ENCODE data around the gene PRKACG. TPM values are rescaled to one million over a fixed set of nuclear protein-coding genes. Genes with fewer than 3 reads are reported as not detected.
"Not testable (repeated sequence)": the region's sequence is repeated elsewhere in the genome, so short reads cannot be mapped to it uniquely, and the experiment has no call there.

The PRKACG gene
- not detected for total RNA-seq

- DNase-seq, result no peak
These were observed at the start of gene PRKACG for GRCh38 chr9:69014013-69014412. Gene PRKACG (minus strand): TSS chr9:69014113. CDS start chr9:69014092, 21 bp downstream.

- no peak for DNase-seq
These were observed 48.3 kb upstream of the PRKACG start for GRCh38 chr9:69062195-69062594.

- DNase-seq, result no peak
These were observed 46.9 kb upstream of the PRKACG start for GRCh38 chr9:69060766-69061165.

GRCh38 chr9:69058101-69058500 is 44.2 kb upstream of the PRKACG start:
- DNase-seq, result no peak

GRCh38 chr9:69056191-69056815 is 42.4 kb upstream of the PRKACG start:
- no peak for DNase-seq

- no peak for DNase-seq
These were observed 41.1 kb upstream of the PRKACG start for GRCh38 chr9:69054989-69055388.

GRCh38 chr9:69050936-69051335 is 37.0 kb upstream of the PRKACG start:
- not testable (repeated sequence) for DNase-seq

- no peak for DNase-seq
These were observed 35.2 kb upstream of the PRKACG start for GRCh38 chr9:69049094-69049493.

- no peak for DNase-seq
These were observed 33.5 kb upstream of the PRKACG start for GRCh38 chr9:69047371-69047770.

GRCh38 chr9:69046723-69047122 is 32.8 kb upstream of the PRKACG start:
- DNase-seq, result no peak

- DNase-seq, result no peak
These were observed 31.9 kb upstream of the PRKACG start for GRCh38 chr9:69045821-69046220.

GRCh38 chr9:69044240-69045219 is 30.6 kb upstream of the PRKACG start:
- DNase-seq, result no peak

- no peak for DNase-seq
These were observed 26.7 kb upstream of the PRKACG start for GRCh38 chr9:69040646-69041045.

- DNase-seq, result no peak
These were observed 22.9 kb upstream of the PRKACG start for GRCh38 chr9:69036799-69037198.

- no peak for DNase-seq
These were observed 22.4 kb upstream of the PRKACG start for GRCh38 chr9:69036309-69036708.

- peak; percentile 66 for DNase-seq
These were observed 21.8 kb upstream of the PRKACG start, which contains the start of gene FXN for GRCh38 chr9:69035438-69036308. Gene FXN (plus strand): TSS chr9:69035752. CDS start chr9:69035783, 31 bp downstream.

GRCh38 chr9:69034071-69034470 is 20.2 kb upstream of the PRKACG start:
- no peak for DNase-seq

- no peak for DNase-seq
These were observed 17.1 kb upstream of the PRKACG start for GRCh38 chr9:69030851-69031645.

- no peak for DNase-seq
These were observed 15.6 kb upstream of the PRKACG start for GRCh38 chr9:69029535-69029934.

- no peak for DNase-seq
These were observed 14.8 kb upstream of the PRKACG start for GRCh38 chr9:69028754-69029153.

- no peak for DNase-seq
These were observed 13.6 kb upstream of the PRKACG start for GRCh38 chr9:69027355-69028097.

All from occipital lobe (tissue), 2 donors.